ENCODE results near the gene TMPRSS4. TPM values are rescaled to one million over a fixed set of nuclear protein-coding genes. Genes with fewer than 3 reads are reported as not detected.
A peak's percentile ranks its signal among the peaks of the same experiment; 100 is the strongest.

The TMPRSS4 gene
- total RNA-seq, 3 donors from 2014 or later (not counting 1 experiment from before 2014, with no cell fraction given) = not detected

GRCh38 chr11:118033443-118033842 lies 43.4 kb upstream of the TMPRSS4 start:
- 95% methylated on average over 3 of the region's 4 CpGs for WGBS (ENCODE audit: insufficient coverage)
- no peaks in the 10 kb centered on the region for H3K9me3 ChIP-seq (ENCODE audit: control insufficient read depth, insufficient read depth, low read length)
- no peak overlapping the region for H3K4me3 Mint-ChIP-seq
- H3K27me3 ChIP-seq (ENCODE audit: control insufficient read depth, insufficient read depth, low read length) = no peaks in the 10 kb centered on the region
- H3K4me1 ChIP-seq (ENCODE audit: control insufficient read depth, insufficient read depth, low read length) = peaks cover 7% of the 10 kb centered on the region
- peaks cover 22 to 30% of the 10 kb centered on the region in 2 donors for H3K4me1 Mint-ChIP-seq
- no peak overlapping the region for H3K4me3 ChIP-seq (ENCODE audit: low read length)
- H3K36me3 ChIP-seq (ENCODE audit: control insufficient read depth, insufficient read depth, low read length) = no peaks in the 10 kb centered on the region
- no peak for TF ChIP-seq CTCF (IDR thresholded peaks at IDR 0.05)
- no peaks in the 10 kb centered on the region for H3K36me3 Mint-ChIP-seq
- no peak overlapping the region for H3K27ac Mint-ChIP-seq
- no peak for ATAC-seq
- no peak overlapping the region for H3K27ac ChIP-seq (ENCODE audit: low read length)
- intact Hi-C loops (cut with micrococcal nuclease) = no loop called here
- no peaks in the 10 kb centered on the region for H3K9me3 Mint-ChIP-seq
- no peak for DNase-seq
- H3K27me3 Mint-ChIP-seq (ENCODE audit: low read depth in 2 of 2) = no peaks in the 10 kb centered on the region

- no peak overlapping the region for H3K4me3 ChIP-seq (ENCODE audit: low read length)
- intact Hi-C loops (cut with micrococcal nuclease) = no loop called here
- H3K4me1 Mint-ChIP-seq = peaks cover 46 to 49% of the 10 kb centered on the region in 2 donors
- H3K27me3 ChIP-seq (ENCODE audit: control insufficient read depth, insufficient read depth, low read length) = no peaks in the 10 kb centered on the region
- DNase-seq = no peak
- no peak overlapping the region for H3K27ac ChIP-seq (ENCODE audit: low read length)
- WGBS (ENCODE audit: insufficient coverage) = no CpG with 5 or more reads among the region's 1 CpG
- H3K4me1 ChIP-seq (ENCODE audit: control insufficient read depth, insufficient read depth, low read length) = peaks cover 25% of the 10 kb centered on the region
- H3K36me3 ChIP-seq (ENCODE audit: control insufficient read depth, insufficient read depth, low read length) = no peaks in the 10 kb centered on the region
- TF ChIP-seq CTCF (IDR thresholded peaks at IDR 0.05) = no peak
- no peaks in the 10 kb centered on the region for H3K36me3 Mint-ChIP-seq
- H3K27ac Mint-ChIP-seq = no peak overlapping the region
- no peaks in the 10 kb centered on the region for H3K27me3 Mint-ChIP-seq (ENCODE audit: low read depth in 2 of 2)
- no peaks in the 10 kb centered on the region for H3K9me3 ChIP-seq (ENCODE audit: control insufficient read depth, insufficient read depth, low read length)
- H3K4me3 Mint-ChIP-seq = no peak overlapping the region
- no peaks in the 10 kb centered on the region for H3K9me3 Mint-ChIP-seq
- no peak for ATAC-seq
Measured at GRCh38 chr11:118042141-118042540, 34.7 kb upstream of the TMPRSS4 start.

- 82% methylated on average over 4 of the region's 4 CpGs for WGBS (ENCODE audit: insufficient coverage)
- H3K27me3 Mint-ChIP-seq (ENCODE audit: low read depth in 2 of 2) = no peaks in the 10 kb centered on the region
- Histone ChIP-seq H3K4me1 (ENCODE audit: control insufficient read depth, insufficient read depth, low read length) (peaks cover 27% of the 10 kb centered on the region), H3K27ac (ENCODE audit: low read length) (no peak overlapping the region), H3K4me3 (ENCODE audit: low read length) (no peak overlapping the region), H3K36me3 (ENCODE audit: control insufficient read depth, insufficient read depth, low read length) (no peaks in the 10 kb centered on the region), H3K9me3 (ENCODE audit: control insufficient read depth, insufficient read depth, low read length) (no peaks in the 10 kb centered on the region), H3K27me3 (ENCODE audit: control insufficient read depth, insufficient read depth, low read length) (no peaks in the 10 kb centered on the region)
- ATAC-seq (no peak), DNase-seq (peak in 1 of 2 donors; percentile 28)
- peaks cover 41 to 48% of the 10 kb centered on the region in 2 donors for H3K4me1 Mint-ChIP-seq
- H3K9me3 Mint-ChIP-seq = no peaks in the 10 kb centered on the region
- no peak overlapping the region for H3K4me3 Mint-ChIP-seq
- no peaks in the 10 kb centered on the region for H3K36me3 Mint-ChIP-seq
- intact Hi-C loops (cut with micrococcal nuclease) = no loop called here
- no peak for TF ChIP-seq CTCF (IDR thresholded peaks at IDR 0.05)
- no peak overlapping the region for H3K27ac Mint-ChIP-seq
Measured at GRCh38 chr11:118042796-118043195, 34.1 kb upstream of the TMPRSS4 start.

- Mint-ChIP-seq H3K27me3 (ENCODE audit: low read depth in 2 of 2) (no peaks in the 10 kb centered on the region), H3K4me3 (no peak overlapping the region), H3K4me1 (peaks cover 43 to 46% of the 10 kb centered on the region in 2 donors), H3K27ac (peak overlapping the region; percentile 71 to 72), H3K36me3 (no peaks in the 10 kb centered on the region), H3K9me3 (no peaks in the 10 kb centered on the region)
- H3K9me3 ChIP-seq (ENCODE audit: control insufficient read depth, insufficient read depth, low read length) = no peaks in the 10 kb centered on the region
- DNase-seq (peak in 1 of 2 donors; percentile 39), ATAC-seq (no peak)
- TF ChIP-seq CTCF (IDR thresholded peaks at IDR 0.05) = no peak
- WGBS (ENCODE audit: insufficient coverage) = 60% methylated on average over 1 of the region's 2 CpGs
- no peaks in the 10 kb centered on the region for H3K27me3 ChIP-seq (ENCODE audit: control insufficient read depth, insufficient read depth, low read length)
- H3K36me3 ChIP-seq (ENCODE audit: control insufficient read depth, insufficient read depth, low read length) = no peaks in the 10 kb centered on the region
- intact Hi-C loops (cut with micrococcal nuclease) = no loop called here
- peaks cover 43% of the 10 kb centered on the region for H3K4me1 ChIP-seq (ENCODE audit: control insufficient read depth, insufficient read depth, low read length)
- no peak overlapping the region for H3K4me3 ChIP-seq (ENCODE audit: low read length)
- H3K27ac ChIP-seq (ENCODE audit: low read length) = peak overlapping the region; percentile 69
Measured at GRCh38 chr11:118045191-118045590, 31.7 kb upstream of the TMPRSS4 start.

Data from natural killer cell (primary cell).